Karpas-422 (cell line): ENCODE measurements around the gene TGM4. TPM values are rescaled to one million over a fixed set of nuclear protein-coding genes. Genes with fewer than 3 reads are reported as not detected.

Experiments
- DNase-seq: peaks from one replicate; pipeline ENCODE4 v3.0.0-alpha.2; 2015
- H2AFZ ChIP-seq: fragments of 200-600 bp; sonication (generic); 2 replicates; pipeline ENCODE4 v1.6.1; 2014; ENCODE audit warnings: antibody characterized with exemption, low read length, mixed read lengths
- H3K27ac ChIP-seq: fragments of 200-600 bp; sonication (generic); 2 replicates; pipeline ENCODE4 v1.5.1; 2014; ENCODE audit warnings: mild to moderate bottlenecking, low read length, moderate library complexity
- H3K27me3 ChIP-seq: fragments of 200-600 bp; sonication (generic); 2 replicates; pipeline ENCODE4 v1.6.1; 2014; ENCODE audit warnings: low read length, mixed read lengths
- H3K36me3 ChIP-seq: fragments of 200-600 bp; sonication (generic); 2 replicates; pipeline ENCODE4 v1.6.1; 2014; ENCODE audit warnings: low read length, mixed read lengths; ENCODE audit not compliant: insufficient read depth
- H3K4me1 ChIP-seq: fragments of 200-600 bp; sonication (generic); 2 replicates; pipeline ENCODE4 v1.6.1; 2014; ENCODE audit warnings: mild to moderate bottlenecking, low read length, mixed read lengths
- H3K4me2 ChIP-seq: fragments of 200-600 bp; sonication (generic); 2 replicates; pipeline ENCODE4 v1.6.1; 2014; ENCODE audit warnings: low read length, low read depth, mild to moderate bottlenecking; ENCODE audit not compliant: poor library complexity, severe bottlenecking
- H3K4me3 ChIP-seq: fragments of 200-600 bp; sonication (generic); 2 replicates; pipeline ENCODE4 v1.5.1; 2014; ENCODE audit warnings: mild to moderate bottlenecking, antibody characterized with exemption, low read length, mixed read lengths
- H3K79me2 ChIP-seq: fragments of 200-600 bp; sonication (generic); 2 replicates; pipeline ENCODE4 v1.6.1; 2014; ENCODE audit warnings: mild to moderate bottlenecking, low read length, mixed read lengths
- H3K9ac ChIP-seq: fragments of 200-600 bp; sonication (generic); 2 replicates; pipeline ENCODE4 v1.6.0; 2014; ENCODE audit warnings: low read length
- H3K9me2 ChIP-seq: fragments of 200-600 bp; sonication (generic), shearing (Covaris generic); replicated peaks from 2 replicates; pipeline ENCODE4 v1.6.0; 2014; ENCODE audit warnings: mild to moderate bottlenecking, low read length, moderate library complexity; ENCODE audit not compliant: insufficient read depth
- H3K9me3 ChIP-seq: fragments of 300-700, 200-600 bp; sonication (generic); 2 replicates; pipeline ENCODE4 v1.6.1; 2014; ENCODE audit warnings: low read length, mixed read lengths
- H4K20me1 ChIP-seq: fragments of 200-600 bp; sonication (generic); 2 replicates; pipeline ENCODE4 v1.6.1; 2014; ENCODE audit warnings: mild to moderate bottlenecking, antibody characterized with exemption, low read length, low read depth; ENCODE audit not compliant: insufficient read depth
- total RNA-seq: library from RNA; depleted of rRNA; stranded (reverse); fragments of >200 nt; shearing (Covaris generic); gene quantifications from 2 replicates; pipeline ENCODE4 v1.2.3, GENCODE V29; 2014; ENCODE audit warnings: low replicate concordance; rRNA removed

TGM4 gene
- total RNA-seq, 1 experiment from 2014 or later = not detected

- Histone ChIP-seq H3K27me3 (no peaks in the 10 kb centered on the region), H4K20me1 (no peaks in the 10 kb centered on the region; the same call in 1 of the 2 replicates), H3K4me1 (peaks cover 83% of the 10 kb centered on the region), H3K36me3 (no peaks in the 10 kb centered on the region), H3K9ac (no peak overlapping the region), H3K79me2 (peaks cover 98% of the 10 kb centered on the region), H3K4me3 (no peak overlapping the region), H3K9me2 (no peaks in the 10 kb centered on the region), H3K9me3 (no peaks in the 10 kb centered on the region), H2AFZ (no peak overlapping the region), H3K4me2 (no peak overlapping the region), H3K27ac (no peak overlapping the region)
- no peak for DNase-seq
Observed at GRCh38 chr3:44963571-44964325, 89.3 kb downstream of the TGM4 start.

Other genes starting within 250 kb of the TGM4 start
- gene ZNF197, start 249.6 kb upstream of the TGM4 start, total RNA-seq = 11.7 and 12.5 TPM in 2 replicates
- gene ZNF35, start 225.9 kb upstream of the TGM4 start, total RNA-seq = 7.0 and 7.2 TPM in 2 replicates
- not detected in 2 replicates for gene ZNF502, start 161.9 kb upstream of the TGM4 start, total RNA-seq
- 2.3 and 8.8 TPM in 2 replicates for gene ZNF501, start 145.0 kb upstream of the TGM4 start, total RNA-seq
- gene KIAA1143, start 113.0 kb upstream of the TGM4 start, total RNA-seq = 13.2 and 28.8 TPM in 2 replicates
- gene KIF15, start 112.8 kb upstream of the TGM4 start, total RNA-seq = 15.2 and 27.1 TPM in 2 replicates
- 19.2 and 42.1 TPM in 2 replicates for gene TMEM42, start 12.7 kb upstream of the TGM4 start, total RNA-seq
- 70.9 and 93.4 TPM in 2 replicates for gene ZDHHC3, start 101.6 kb downstream of the TGM4 start, total RNA-seq
- 67.1 and 78.6 TPM in 2 replicates for gene EXOSC7, start 101.6 kb downstream of the TGM4 start, total RNA-seq
- gene CLEC3B, start 151.7 kb downstream of the TGM4 start, total RNA-seq = not detected in 2 replicates